KMS-11 (cell line): ENCODE measurements around the gene GGA3.

Experiments
- H2AFZ ChIP-seq: fragments of 200-600 bp; sonication (generic); 2 replicates; pipeline ENCODE4 v1.6.1; 2016; ENCODE audit warnings: antibody characterized with exemption, mixed run types, low read depth
- H3K27ac ChIP-seq: fragments of 200-600 bp; sonication (generic); 2 replicates; pipeline ENCODE4 v1.6.1; 2016; ENCODE audit warnings: mild to moderate bottlenecking, mixed run types
- H3K27me3 ChIP-seq: fragments of 200-600 bp; sonication (generic); 2 replicates; pipeline ENCODE4 v1.6.1; 2017; ENCODE audit warnings: mild to moderate bottlenecking, low read depth, mixed run types, moderate library complexity; ENCODE audit not compliant: insufficient read depth
- H3K36me3 ChIP-seq: fragments of 200-600 bp; sonication (generic); 2 replicates; pipeline ENCODE4 v1.6.1; 2017; ENCODE audit warnings: mild to moderate bottlenecking, mixed run types; ENCODE audit not compliant: insufficient read depth
- H3K4me1 ChIP-seq: fragments of 200-600 bp; sonication (generic); 2 replicates; pipeline ENCODE4 v1.6.1; 2016; ENCODE audit warnings: mild to moderate bottlenecking, low read depth, mixed run types; ENCODE audit not compliant: poor library complexity, severe bottlenecking
- H3K4me2 ChIP-seq: fragments of 200-600 bp; sonication (generic); 2 replicates; pipeline ENCODE4 v1.7.0; 2016; ENCODE audit warnings: mild to moderate bottlenecking, mixed run types
- H3K4me3 ChIP-seq: fragments of 200-600 bp; sonication (generic); IDR thresholded peaks from 2 replicates; pipeline ENCODE4 v1.6.1; 2017; ENCODE audit warnings: low read depth, low read length, mixed read lengths; ENCODE audit not compliant: insufficient read depth
- H3K79me2 ChIP-seq: fragments of 200-600 bp; sonication (generic); 2 replicates; pipeline ENCODE4 v1.6.1; 2016; ENCODE audit warnings: low read depth, mixed run types; ENCODE audit not compliant: insufficient read depth
- H3K9ac ChIP-seq: fragments of 200-600 bp; sonication (generic); 2 replicates; pipeline ENCODE4 v1.6.1; 2016; ENCODE audit warnings: mild to moderate bottlenecking, mixed run types
- H4K20me1 ChIP-seq: fragments of 200-600 bp; sonication (generic); 2 replicates; pipeline ENCODE4 v1.6.1; 2016; ENCODE audit warnings: mild to moderate bottlenecking, mixed run types; ENCODE audit not compliant: insufficient read depth
- CTCF ChIP-seq: fragments of 200-600 bp; sonication (generic); conservative IDR thresholded peaks from 2 replicates; pipeline ENCODE4 v1.6.1; 2017; ENCODE audit warnings: low read depth, mild to moderate bottlenecking, antibody characterized with exemption, low read length, moderate library complexity, mixed read lengths

The GGA3 gene

GRCh38 chr17:75225016-75225415, 36.4 kb downstream of the GGA3 start:
- no peaks in the 10 kb centered on the region for H4K20me1 ChIP-seq
- H3K36me3 ChIP-seq = peaks cover 13% of the 10 kb centered on the region
- no peaks in the 10 kb centered on the region for H3K4me1 ChIP-seq
- H3K4me3 ChIP-seq = no peak overlapping the region
- no peak for TF ChIP-seq CTCF
- no peak overlapping the region for H2AFZ ChIP-seq
- H3K27me3 ChIP-seq = no peaks in the 10 kb centered on the region
- H3K9ac ChIP-seq = no peak overlapping the region
- H3K4me2 ChIP-seq = no peak overlapping the region
- H3K79me2 ChIP-seq = peaks cover 4% of the 10 kb centered on the region; the same call in 1 of the 2 replicates
- H3K27ac ChIP-seq = no peak overlapping the region

- H3K4me3 ChIP-seq = no peak overlapping the region
- no peak overlapping the region for H2AFZ ChIP-seq
- no peak overlapping the region for H3K9ac ChIP-seq
- H3K27me3 ChIP-seq = no peaks in the 10 kb centered on the region
- TF ChIP-seq CTCF = no peak
- no peak overlapping the region for H3K4me2 ChIP-seq
- peaks cover 11% of the 10 kb centered on the region; the same call in 1 of the 2 replicates for H3K36me3 ChIP-seq
- H4K20me1 ChIP-seq = no peaks in the 10 kb centered on the region
- H3K4me1 ChIP-seq = no peaks in the 10 kb centered on the region
- no peak overlapping the region for H3K27ac ChIP-seq
- H3K79me2 ChIP-seq = peaks cover 10% of the 10 kb centered on the region; the same call in 1 of the 2 replicates
Observed at GRCh38 chr17:75219815-75220214, 41.6 kb downstream of the GGA3 start.

- Histone ChIP-seq H3K4me2 (no peak overlapping the region), H2AFZ (no peak overlapping the region), H3K27ac (no peak overlapping the region), H3K4me3 (no peak overlapping the region), H3K27me3 (no peaks in the 10 kb centered on the region), H4K20me1 (no peaks in the 10 kb centered on the region), H3K79me2 (peaks cover 10% of the 10 kb centered on the region; the same call in 1 of the 2 replicates), H3K9ac (no peak overlapping the region), H3K36me3 (peaks cover 17% of the 10 kb centered on the region; the same call in 1 of the 2 replicates), H3K4me1 (no peaks in the 10 kb centered on the region)
- no peak for TF ChIP-seq CTCF
Observed at GRCh38 chr17:75218131-75218530, 43.3 kb downstream of the GGA3 start.

- Histone ChIP-seq H3K4me3 (no peak overlapping the region), H4K20me1 (no peaks in the 10 kb centered on the region), H3K36me3 (peaks cover 24% of the 10 kb centered on the region; the same call in 1 of the 2 replicates), H3K4me1 (peaks cover 20% of the 10 kb centered on the region), H3K27me3 (no peaks in the 10 kb centered on the region), H3K79me2 (peaks cover 64% of the 10 kb centered on the region), H3K27ac (no peak overlapping the region), H3K4me2 (no peak overlapping the region), H3K9ac (no peak overlapping the region), H2AFZ (no peak overlapping the region)
- no peak for TF ChIP-seq CTCF
Observed at GRCh38 chr17:75209061-75209460, 52.3 kb downstream of the GGA3 start.
